ACHN (cell line): ENCODE results near the gene IST1.
"Not testable (repeated sequence)": the region's sequence is repeated elsewhere in the genome, so short reads cannot be mapped to it uniquely, and the experiment has no call there.

Source experiments
- DNase-seq: peaks from one replicate; pipeline ENCODE4 v3.0.0-alpha.2; 2015
- in situ Hi-C: cut with HindIII; loops from 2 replicates; pipeline ENCODE4 v1.10.0; 2017; ENCODE audit warnings: low sequenced_read_pairs, low pct_ligation_motif_present, low pct_unique_long_range_greater_than_20kb

The IST1 gene

GRCh38 chr16:71873199-71873598 is 22.1 kb upstream of the IST1 start:
- DNase-seq: no peak
- in situ Hi-C loops: no loop called here

- no peak for DNase-seq
- in situ Hi-C loops: no loop called here
These were observed 16.4 kb upstream of the IST1 start for GRCh38 chr16:71878911-71879310.

- no peak for DNase-seq
- in situ Hi-C loops: no loop called here
These were observed 15.2 kb upstream of the IST1 start for GRCh38 chr16:71880176-71880575.

- DNase-seq: peak; percentile 88
- in situ Hi-C loops: no loop called here
These were observed 12.7 kb upstream of the IST1 start for GRCh38 chr16:71882505-71883167.

GRCh38 chr16:71883168-71883848 is 12.0 kb upstream of the IST1 start:
- DNase-seq: peak; percentile 31
- in situ Hi-C loops: no loop called here

- peak; percentile 79 for DNase-seq
These were observed 11.3 kb upstream of the IST1 start, which contains the start of gene ZNF821 for GRCh38 chr16:71883849-71884638. Gene ZNF821, minus strand, starts transcription at chr16:71884182. Its CDS starts 4,236 bp downstream, at chr16:71879946.

GRCh38 chr16:71885261-71885650 is 10.1 kb upstream of the IST1 start:
- no peak for DNase-seq
- in situ Hi-C loops: no loop called here

More at GRCh38 chr16:71883849-71884638, 11.3 kb upstream of the IST1 start, which contains the start of gene ZNF821:
- in situ Hi-C loops: no loop called here

GRCh38 chr16:71889147-71889546 is 6.2 kb upstream of the IST1 start:
- no peak for DNase-seq
- in situ Hi-C loops: no loop called here

GRCh38 chr16:71893888-71894228 is 1.5 kb upstream of the IST1 start:
- DNase-seq: no peak
- in situ Hi-C loops: no loop called here

- peak; percentile 62 for DNase-seq
- in situ Hi-C loops: no loop called here
These were observed 956 bp upstream of the IST1 start for GRCh38 chr16:71894229-71894920.

- in situ Hi-C loops: no loop called here
- peak; percentile 71 for DNase-seq
These were observed 491 bp downstream of the IST1 start for GRCh38 chr16:71895679-71896365.

GRCh38 chr16:71896764-71897368 is 1.5 kb downstream of the IST1 start:
- DNase-seq: no peak
- in situ Hi-C loops: no loop called here

- no peak for DNase-seq
- in situ Hi-C loops: no loop called here
These were observed 3.8 kb downstream of the IST1 start for GRCh38 chr16:71899171-71899570.

GRCh38 chr16:71902656-71903365 is 7.5 kb downstream of the IST1 start:
- in situ Hi-C loops: no loop called here
- no peak for DNase-seq

GRCh38 chr16:71903608-71904007 is 8.3 kb downstream of the IST1 start:
- in situ Hi-C loops: no loop called here
- no peak for DNase-seq

- in situ Hi-C loops: no loop called here
These were observed 8.9 kb downstream of the IST1 start for GRCh38 chr16:71904239-71904638.

GRCh38 chr16:71905765-71906164 is 10.4 kb downstream of the IST1 start:
- DNase-seq, in situ Hi-C loops: not testable (repeated sequence)

More at GRCh38 chr16:71904239-71904638, 8.9 kb downstream of the IST1 start:
- no peak for DNase-seq
